Activated CD8-positive, alpha-beta memory T cell treated with anti-CD3 and anti-CD28 coated beads for 48 hours (primary cell): ENCODE data around the gene RABGAP1L.
"Not testable (repeated sequence)": the region's sequence is repeated elsewhere in the genome, so short reads cannot be mapped to it uniquely, and the experiment has no call there.

Experiments used
- DNase-seq, 3 experiments: peaks; one replicate each; pipeline ENCODE4 v3.0.0-alpha.2; 2020; ENCODE audit warnings: low read depth in 2 of 3, low spot score in 2 of 3

RABGAP1L gene

DNA sequence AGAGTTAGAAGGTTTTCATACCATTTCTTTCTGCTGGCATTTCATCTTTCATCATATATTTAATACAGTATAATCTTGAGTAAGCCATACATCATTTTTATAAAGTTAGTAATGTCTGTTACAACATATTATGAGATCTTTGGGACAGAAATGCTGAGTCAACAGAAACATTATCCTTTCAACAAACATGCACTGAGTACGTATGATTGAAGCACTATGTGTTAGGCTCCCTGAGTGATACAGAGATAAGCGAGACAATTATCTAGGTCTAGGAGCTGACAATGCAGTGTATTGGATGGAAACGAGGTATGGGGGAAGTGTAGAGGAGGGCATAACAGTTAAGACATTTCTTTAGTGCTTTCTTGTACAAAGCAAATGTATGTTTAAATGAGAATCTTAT is 268.7 kb downstream of the RABGAP1L start:
- no peak for DNase-seq

DNA sequence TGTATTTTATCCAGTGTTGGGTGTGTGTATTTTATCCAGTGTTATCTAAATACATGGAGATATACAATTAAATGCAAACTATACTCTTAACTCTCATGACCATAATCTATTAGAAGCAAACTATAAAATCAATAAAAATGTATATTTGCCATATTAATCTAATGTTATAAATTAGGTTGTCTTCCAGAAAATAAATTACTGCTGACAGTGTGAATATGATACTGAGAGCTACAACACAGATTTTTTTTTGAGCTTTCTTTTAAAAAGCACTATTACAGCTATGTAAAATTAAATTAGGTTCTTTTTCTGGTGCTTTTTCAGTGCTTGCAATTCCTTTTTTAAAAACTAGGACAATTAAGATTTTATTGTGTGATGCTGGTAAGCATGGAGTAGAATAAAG is 269.4 kb downstream of the RABGAP1L start:
- no peak for DNase-seq

DNA sequence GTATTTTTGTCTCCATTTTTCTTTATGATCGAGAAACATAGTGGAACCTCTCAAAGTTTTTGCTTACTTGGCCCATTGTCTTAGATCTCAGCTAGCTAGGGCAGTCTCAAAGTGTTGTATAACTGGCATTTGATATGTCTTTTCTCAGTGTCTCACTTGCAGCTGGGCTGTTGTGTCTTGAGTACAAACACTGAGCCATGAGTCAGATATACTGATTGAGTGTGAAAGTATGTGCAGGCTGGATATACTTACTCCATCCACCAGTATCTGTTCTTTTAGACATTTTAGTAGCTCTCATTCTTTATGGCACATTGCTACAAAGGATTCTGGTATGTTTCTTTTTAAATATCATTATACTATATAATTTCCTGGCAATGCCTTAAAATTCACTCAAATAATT is 274.1 kb downstream of the RABGAP1L start:
- no peak for DNase-seq

DNA sequence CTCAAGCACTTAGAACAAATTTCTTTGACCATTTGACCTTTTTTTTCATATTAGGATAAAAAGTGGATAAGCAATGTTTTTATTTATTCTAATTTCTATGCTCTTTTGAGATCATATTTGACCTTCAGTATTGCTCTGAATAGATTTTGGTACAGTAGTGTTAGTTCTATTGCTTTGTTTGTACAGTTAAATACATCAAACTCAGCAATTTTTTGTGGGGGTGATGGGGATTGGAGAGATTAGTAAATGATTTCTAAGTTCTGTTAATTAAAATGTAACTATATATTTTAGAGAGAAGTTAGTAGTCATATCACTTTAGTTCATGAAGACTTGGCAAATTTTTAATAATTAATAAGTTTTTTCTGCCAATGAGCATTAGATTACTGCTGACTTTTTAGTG is 286.0 kb downstream of the RABGAP1L start:
- DNase-seq: no peak

DNA sequence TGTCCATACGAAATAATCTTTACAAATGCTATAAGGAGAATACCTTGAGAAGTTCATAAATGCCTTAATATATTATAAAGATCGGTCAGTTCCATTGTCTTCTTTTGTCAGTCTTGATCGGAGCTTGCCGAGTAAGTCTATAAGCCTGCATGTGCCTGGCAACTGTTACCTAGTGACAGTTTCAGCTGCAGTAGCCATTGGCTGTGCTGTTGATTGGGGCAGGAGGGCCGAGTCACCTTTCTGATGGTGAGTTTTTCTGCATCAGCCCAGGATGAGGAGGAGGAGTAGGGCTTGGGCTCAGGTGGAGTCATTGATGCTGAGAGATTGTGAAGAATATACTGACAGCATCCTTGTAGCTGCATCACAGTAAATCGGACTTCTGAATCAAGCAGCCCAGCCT is 286.5 kb downstream of the RABGAP1L start:
- no peak for DNase-seq

DNA sequence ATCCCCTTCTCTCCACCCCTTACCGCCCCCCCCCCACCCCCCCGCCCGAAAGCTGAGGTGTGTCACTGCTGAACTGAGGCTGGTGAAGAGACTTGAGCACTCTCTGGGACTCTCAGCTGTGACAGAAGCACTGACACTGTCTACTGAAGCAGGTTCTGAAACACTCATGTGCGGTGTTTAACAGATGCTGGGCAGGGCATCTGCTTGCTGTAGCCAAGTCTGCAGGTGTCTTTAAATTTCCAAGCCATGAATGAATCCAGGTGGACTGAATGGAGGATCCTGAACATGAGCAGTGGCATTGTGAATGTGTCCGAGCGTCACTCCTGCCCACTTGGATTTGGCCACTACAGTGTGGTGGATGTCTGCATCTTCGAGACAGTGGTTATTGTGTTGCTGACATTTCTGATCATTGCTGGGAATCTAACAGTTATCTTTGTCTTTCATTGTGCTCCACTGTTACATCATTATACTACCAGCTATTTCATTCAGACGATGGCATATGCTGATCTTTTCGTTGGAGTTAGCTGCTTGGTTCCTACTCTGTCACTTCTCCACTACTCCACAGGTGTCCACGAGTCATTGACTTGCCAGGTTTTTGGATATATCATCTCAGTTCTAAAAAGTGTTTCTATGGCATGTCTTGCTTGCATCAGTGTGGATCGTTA is 288.7 kb downstream of the RABGAP1L start, which contains the start of gene GPR52:
TSS of gene GPR52 (plus strand) at position 99 of the 665 bp plus-strand sequence. CDS start at position 247, 148 bp downstream.
- DNase-seq: no peak

DNA sequence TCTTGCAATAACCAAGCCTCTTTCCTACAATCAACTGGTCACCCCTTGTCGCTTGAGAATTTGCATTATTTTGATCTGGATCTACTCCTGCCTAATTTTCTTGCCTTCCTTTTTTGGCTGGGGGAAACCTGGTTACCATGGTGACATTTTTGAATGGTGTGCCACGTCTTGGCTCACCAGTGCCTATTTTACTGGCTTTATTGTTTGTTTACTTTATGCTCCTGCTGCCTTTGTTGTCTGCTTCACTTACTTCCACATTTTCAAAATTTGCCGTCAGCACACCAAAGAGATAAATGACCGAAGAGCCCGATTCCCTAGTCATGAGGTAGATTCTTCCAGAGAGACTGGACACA is 289.2 kb downstream of the RABGAP1L start:
- DNase-seq: no peak

DNA sequence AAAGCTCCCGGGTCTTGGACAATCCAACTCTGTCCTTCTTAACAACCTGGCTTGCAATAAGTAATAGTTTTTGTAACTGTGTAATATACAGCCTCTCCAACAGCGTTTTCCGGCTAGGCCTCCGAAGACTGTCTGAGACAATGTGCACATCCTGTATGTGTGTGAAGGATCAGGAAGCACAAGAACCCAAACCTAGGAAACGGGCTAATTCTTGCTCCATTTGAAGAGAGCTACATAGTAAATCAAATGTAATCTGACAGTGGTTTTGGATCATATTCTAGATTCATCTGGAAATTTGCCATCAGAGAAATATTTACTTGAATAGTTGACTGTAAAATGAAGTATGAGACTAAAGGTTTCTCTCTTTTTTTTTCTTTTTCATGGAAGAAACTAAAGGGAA is 289.7 kb downstream of the RABGAP1L start:
- no peak for DNase-seq

DNA sequence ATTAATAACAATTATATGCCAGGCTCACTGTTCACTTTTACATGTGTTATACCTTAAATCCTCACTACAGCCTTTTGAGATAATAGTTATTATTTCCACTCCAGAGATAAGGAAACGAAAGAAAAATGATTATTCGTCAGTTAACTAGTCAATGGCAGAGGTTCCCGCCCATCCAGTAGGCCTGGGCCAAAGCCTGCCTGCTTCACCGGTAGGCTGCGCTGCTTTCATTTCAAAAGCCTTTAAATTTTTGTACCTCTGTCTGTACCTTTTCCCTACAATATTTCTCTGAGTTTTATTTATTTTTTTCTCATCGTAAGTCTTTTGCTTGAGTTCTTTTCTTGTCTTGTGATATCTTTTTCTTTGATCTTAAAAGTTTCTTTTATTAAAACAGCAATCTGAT is 292.1 kb downstream of the RABGAP1L start:
- DNase-seq: no peak

DNA sequence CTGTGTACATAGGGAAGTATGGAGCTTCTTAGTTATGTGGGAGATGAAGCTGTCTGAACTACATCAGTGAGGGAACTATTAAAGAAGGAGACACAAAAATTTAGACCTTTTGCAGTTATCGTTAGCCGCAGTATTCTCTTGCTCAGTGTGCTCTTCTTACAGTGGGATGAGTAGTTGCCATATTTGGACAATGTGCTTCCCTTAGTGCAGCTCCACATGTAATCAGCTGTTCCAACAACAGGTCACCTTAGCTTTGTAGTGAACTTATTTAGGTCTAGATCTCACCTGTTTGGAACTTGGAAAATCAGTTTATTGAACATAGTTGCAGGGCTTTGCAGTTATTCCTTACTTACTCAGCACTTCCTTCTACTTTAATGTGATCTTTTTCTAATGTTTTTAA is 306.5 kb downstream of the RABGAP1L start:
- no peak for DNase-seq

DNA sequence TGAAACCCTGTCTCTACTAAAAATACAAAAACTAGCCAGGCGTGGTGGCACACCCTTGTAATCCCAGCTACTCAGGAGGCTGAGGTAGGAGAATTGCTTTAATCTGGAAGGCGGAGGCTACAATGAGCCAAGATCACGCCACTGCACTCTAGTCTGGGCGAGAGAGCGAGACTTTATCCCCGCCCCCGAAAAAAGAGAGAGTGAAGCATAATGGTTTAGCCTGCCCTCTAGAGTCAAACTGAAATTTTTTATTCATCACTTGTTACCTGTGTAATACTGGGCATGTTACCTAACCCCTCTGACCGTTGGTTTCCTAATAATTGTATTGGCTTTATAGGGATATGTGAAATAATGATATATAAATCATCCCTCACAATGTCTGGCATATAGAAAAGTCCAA is 307.3 kb downstream of the RABGAP1L start:
- DNase-seq: no peak

DNA sequence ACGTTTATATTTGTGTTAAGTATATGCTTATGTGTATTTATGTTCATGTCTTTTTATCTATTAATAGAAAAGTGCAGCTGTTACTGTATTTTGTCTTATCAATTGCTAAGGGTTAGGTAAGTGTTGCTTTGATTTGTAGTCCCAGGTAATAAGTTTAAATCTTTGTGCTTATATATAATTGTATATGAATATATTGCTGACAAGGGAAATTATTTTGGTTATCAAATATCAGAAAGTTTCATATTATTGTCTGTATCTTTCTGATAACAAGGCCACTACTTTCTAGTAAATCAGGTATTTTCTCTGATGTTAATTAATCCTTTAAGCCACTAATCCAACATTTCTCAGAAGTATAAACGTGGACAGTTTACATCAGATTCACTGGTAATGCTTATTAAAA is 309.7 kb downstream of the RABGAP1L start:
- no peak for DNase-seq

DNA sequence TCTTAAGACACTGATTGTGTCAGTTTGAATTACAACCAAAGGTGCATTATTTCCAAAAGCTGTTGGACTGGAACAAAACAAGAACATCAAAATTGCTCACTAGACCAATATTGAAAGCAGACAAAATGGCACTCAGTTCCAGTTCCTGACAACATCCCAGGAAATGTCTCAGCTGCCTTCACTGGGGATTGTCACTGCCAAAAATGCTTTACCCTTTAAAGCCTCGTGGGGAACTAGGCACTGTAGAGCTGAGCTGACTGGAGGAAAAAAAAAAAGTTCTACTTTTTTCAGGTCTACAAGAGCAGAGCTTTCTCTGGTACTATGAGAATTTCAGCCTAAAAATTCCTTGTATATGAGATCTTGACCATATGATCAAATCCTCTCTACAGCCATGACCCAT is 310.4 kb downstream of the RABGAP1L start:
- DNase-seq: no peak

DNA sequence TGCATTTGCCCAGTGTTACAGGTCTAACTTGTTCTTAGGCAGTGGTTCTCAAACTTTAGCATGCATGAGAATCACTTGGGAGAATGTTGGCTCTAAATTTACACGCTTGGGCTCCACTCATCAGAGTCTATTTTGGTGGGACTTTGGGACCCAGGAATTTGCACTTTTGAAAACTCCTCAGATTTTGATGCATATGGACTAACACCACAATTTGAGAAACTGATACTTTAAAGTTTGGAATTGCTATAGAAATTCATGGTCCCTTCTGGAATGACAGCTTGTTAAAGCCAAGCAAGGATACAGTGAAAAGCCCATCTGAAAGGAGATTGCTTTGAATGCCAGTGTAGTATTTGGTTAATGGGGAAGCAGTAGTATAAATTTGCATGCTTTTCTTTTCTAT is 320.0 kb downstream of the RABGAP1L start:
- no peak for DNase-seq

DNA sequence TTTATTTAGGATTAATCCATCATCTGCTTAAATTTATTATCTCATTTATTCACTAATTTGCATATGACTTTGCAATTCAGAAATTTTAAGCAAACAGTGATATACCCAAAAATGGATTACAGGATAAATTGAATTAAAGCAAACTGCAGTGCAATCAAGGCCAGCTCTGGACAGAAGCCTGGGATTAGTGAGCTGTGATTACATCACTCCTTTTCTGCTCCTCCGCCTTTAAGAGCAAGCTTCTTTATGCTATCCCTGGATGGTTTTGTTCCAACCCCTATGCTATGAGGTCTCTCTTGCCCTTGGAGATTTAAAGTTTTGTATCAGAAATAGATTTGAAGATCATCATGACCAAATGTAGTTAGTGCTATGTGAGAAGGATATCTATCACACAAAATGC is 321.0 kb downstream of the RABGAP1L start:
- no peak for DNase-seq

DNA sequence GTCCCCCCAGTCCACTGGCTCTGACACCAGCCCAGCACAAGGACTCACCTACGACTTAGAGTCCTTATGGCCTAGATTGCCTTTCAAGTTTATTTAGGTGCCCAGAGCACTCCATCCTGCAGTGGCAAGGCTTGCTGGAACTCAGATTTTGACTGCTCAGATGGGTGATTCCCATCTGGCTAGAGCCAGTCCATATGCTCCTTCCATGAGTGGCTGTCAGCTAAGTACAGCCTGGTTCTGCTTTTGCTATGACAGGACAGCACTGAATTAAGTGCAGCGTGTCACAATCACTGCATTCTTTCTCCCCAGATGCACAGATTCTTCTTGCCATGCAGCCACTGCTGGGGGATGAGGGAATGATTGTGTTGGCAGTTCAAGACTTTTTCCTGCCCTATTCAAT is 332.3 kb downstream of the RABGAP1L start:
- no peak for DNase-seq

DNA sequence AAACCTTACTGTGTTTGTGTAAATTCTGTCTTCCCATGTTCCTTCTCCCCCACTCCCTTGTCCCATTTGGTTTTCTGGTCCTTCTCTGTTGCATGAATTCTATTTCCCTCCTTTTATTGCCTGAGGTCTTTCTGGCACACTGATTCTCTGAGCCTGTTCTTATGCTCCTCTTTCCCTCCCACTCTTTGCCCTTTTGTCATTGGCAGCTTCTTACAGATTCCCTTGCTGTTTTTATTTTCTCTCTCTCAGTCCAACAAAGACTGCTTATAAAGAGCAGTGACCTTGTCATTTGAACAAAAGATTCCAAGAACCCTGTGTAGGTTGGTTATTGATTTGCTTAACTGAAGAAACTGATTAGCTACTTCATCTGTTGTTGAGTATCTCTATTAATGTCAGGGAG is 338.2 kb downstream of the RABGAP1L start:
- DNase-seq: no peak

DNA sequence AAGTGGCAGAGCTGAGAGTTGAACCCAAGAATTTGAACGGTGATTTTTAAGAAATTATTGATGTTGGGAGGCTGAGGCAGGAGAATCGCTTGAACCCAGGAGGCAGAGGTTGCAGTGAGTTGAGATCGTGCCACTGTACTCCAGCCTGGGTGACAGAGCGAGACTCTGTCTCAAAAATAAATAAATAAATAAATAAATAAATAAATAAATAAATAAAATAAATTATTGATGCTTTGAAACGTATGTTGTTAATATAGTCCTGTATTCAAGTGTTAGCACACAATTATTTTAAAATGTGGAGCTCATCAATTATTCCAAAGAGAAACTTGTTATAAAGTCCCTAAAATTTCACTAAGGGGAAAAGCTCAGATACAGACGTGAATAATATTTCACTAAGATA is 357.4 kb downstream of the RABGAP1L start:
- DNase-seq: not testable (repeated sequence)

DNA sequence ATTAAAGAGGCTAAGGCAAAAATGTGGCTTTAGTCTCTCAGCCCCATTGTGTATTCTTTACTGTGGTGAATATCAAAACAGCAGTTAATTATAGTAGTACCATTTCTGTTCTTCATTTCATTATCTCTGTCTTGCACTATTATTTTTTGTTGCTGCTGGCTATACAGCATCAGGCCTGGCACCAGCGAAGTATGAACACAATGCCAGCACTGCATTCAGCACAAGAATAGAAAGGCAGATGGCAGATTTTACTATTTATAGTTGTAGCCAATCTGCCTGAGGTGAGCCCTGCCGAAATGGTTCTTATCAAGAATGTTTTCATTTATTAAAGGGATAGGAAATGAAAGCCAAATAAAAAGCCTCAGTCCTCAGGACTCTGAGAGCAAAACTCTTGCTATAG is 360.5 kb downstream of the RABGAP1L start:
- no peak for DNase-seq

DNA sequence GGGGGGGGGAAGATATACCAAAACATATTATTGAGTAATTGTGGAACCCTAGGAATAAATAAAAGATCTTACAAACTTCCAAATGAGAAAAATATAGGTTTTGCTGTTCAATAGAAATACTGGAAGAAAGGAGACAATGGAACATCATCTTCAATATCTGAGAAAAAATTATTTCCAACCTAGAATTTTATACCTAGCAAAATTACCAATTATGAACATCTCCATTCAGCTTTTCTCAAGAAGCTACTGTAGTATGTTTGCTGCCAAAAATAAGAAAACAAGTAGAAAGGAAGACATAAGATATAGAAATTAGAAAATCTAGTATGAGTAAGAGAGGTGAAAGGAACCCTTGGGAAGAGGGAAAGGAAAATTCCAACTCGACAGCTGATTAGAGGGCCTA is 372.4 kb downstream of the RABGAP1L start:
- DNase-seq: no peak

DNA sequence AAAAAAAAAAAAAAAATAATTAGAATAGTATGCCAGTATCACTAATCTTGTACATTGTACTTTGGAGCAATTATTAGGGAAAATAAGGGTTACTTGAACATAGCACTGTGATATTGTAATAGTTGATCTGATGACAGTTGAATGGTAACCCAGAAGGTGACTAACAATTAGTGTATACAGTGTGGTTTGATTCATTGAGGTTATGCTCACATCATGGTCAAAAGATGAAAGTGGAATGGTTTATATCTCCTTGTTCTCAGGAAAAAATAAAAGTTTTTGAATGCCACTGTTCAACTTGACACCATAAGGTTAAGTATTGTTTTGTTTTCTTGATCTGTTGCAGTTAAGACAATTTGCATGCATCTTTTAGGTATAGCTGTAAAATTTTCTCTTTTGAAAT is 375.5 kb downstream of the RABGAP1L start:
- DNase-seq: no peak

DNA sequence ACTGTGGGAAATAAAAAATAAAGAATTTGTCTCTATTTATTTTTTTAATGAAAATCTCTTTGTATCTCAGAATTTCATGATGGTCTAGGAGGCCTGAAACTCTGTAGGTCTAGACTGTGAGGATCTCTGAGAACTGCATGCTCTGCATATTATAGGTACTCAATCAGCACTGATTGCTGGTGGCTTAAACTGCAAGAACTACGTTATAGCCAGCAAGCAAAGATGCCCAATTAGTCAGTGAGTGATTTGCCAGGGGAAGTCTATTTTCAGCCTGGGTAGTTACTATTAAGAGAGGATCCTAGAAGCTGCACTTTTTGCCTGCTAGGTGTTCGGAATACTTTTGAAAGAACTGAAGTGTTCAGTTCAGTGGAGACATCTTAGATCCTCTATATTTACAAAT is 375.9 kb downstream of the RABGAP1L start:
- DNase-seq: no peak

DNA sequence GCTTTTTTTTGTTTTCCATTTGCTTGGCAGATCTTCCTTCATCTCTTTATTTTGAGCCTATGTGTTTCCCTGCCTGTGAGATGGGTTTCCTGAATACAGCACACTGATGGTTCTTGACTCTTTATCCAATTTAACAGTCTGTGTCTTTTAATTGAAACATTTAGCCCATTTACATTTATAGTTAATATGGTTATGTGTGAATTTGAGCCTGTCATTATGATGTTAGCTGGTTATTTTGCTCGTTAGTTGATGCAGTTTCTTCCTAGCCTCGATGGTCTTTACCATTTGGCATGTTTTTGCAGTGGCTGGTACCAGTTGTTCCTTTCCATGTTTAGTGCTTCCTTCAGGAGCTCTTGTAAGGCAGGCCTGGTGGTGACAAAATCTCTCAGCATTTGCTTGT is 384.1 kb downstream of the RABGAP1L start:
- DNase-seq: not testable (repeated sequence)

DNA sequence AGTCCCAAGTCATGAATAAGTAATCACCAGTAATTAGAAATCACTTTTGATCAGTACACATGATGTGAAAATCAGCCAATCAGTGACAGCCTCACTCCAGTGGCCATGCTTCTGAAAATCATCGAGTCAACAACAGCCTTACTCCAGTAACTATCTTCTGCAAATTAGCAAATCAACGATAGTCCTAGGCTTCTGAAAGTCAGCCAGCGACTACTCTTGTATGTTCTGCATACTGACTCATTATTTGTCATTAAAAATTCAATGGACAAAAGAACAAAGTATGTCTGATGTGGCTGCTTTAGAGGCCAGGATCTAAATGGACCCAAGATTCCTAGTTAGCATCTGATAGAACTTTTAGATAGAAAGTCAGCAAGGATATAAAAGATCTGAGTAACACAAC is 391.0 kb downstream of the RABGAP1L start:
- no peak for DNase-seq
